ENCODE results near the gene HS6ST1.

GRCh38 chr2:128300151-128301020 lies 18.3 kb downstream of the HS6ST1 start:
- TF ChIP-seq CTCF (IDR thresholded peaks at IDR 0.05; ENCODE audit: insufficient read depth, low read length) (no peak), POLR2AphosphoS5 (IDR thresholded peaks at IDR 0.05; ENCODE audit: low read depth) (no peak), REST (IDR thresholded peaks at IDR 0.05; ENCODE audit: insufficient replicate concordance, low read depth) (no peak), GABPA (IDR thresholded peaks at IDR 0.05; ENCODE audit: low read depth) (no peak), SPI1 (IDR thresholded peaks at IDR 0.05; ENCODE audit: borderline replicate concordance, low read depth) (no peak)

All from HL-60 (cell line).